GM19043 (cell line): Measurements from ENCODE around the gene SORCS2.
"Not testable (repeated sequence)": the region's sequence is repeated elsewhere in the genome, so short reads cannot be mapped to it uniquely, and the experiment has no call there.

Experiments
- ATAC-seq: cut with Tn5 transposase; IDR thresholded peaks from one replicate; pipeline ENCODE4 v1.9.1; 2021; ENCODE audit warnings: low read depth; ENCODE audit not compliant: unreplicated experiment

Gene SORCS2

DNA sequence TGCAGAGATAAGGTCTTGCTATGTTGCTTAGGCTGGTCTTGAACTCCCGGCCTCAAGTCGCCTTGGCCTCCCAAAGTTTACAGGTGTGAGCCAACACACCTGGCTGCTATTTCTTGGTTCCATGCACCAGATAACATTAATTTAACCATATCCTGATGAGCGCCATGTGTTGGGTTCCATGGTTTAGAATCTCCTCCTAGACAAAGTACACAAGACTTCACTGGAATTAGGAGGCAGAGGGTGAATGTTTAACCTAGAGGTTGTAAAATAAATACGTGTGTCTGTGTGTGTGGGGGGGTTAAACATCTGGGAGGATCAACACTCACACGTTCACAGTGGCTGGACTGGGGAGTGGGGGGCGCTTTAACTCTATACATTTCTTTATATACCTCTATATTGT lies 32.4 kb upstream of the SORCS2 start:
- ATAC-seq, result no peak

DNA sequence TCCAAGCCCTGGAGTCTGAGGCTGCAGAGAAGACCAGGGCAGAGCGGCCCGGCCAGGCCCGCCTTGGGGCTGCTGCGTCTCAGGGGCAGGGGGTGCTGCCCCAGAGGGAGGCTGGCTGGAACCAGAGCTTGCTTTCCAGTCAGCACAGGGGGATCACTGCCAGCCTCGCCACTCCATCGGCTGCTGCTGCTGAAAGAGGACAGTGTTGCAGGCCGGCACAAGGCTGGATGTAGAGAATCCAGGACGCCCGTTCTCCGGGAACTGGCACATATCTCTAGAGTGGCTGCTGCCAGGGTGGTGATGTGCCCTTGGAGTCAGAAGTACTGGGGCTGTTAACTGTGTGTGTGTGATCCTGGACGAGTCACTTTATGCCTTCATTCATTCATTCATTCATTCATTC lies 31.9 kb upstream of the SORCS2 start:
- ATAC-seq, result no peak

DNA sequence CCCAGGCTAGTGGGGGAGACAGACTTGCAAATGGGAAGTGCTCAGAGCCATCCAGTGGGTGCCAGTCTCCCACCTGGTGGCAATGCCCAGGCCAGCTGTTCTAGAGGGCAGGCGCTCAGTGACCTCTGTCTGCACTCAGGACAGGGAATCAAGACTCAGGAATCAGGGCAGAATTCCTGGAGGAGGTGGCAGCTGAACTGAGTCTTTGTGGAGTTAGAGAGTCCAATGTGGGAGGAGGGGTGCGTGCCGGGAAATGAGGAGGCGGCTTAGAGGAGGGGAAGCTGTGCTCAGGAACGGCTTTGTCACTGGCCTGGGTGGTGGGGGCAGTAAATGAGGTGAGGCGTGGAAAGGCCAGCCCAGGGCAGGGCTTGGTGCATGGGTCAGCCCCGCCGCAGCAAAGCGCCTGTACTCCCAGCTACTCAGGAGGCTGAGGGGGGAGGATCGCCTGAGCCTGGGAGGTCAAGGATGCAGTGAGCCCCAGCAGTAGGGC lies 31.3 kb upstream of the SORCS2 start:
- no peak for ATAC-seq

- ATAC-seq, result no peak
Observed at GRCh38 chr4:7161721-7162214, 30.6 kb upstream of the SORCS2 start.

DNA sequence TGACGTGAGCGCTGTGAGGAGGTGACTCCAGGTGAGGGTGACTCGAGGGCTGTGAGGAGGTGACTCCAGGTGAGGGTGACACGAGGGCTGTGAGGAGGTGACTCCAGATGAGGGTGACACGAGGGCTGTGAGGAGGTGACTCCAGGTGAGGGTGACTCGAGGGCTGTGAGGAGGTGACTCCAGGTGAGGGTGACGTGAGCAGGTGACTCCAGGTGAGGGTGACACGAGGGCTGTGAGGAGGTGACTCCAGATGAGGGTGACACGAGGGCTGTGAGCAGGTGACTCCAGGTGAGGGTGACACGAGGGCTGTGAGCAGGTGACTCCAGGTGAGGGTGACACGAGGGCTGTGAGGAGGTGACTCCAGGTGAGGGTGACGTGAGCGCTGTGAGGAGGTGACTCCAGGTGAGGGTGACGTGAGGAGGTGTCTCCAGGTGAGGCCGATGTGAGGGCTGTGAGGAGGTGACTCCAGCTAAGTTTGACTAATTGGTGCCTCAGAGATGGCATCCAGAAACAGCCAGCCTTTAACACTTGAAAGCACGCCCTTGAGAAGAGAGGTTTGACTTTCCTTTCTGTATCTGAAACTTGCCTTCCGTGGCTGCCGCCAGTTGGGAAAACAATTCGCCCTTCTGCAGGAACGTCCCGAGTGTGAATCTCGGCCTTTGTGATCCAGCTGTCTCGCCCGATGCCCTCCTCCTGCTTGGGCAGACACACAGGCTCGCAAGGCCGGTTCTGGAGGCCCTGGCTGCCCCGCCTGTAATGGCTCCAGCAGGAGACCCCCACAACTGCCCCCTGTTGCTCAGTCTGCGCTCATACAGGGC lies 27.1 kb upstream of the SORCS2 start:
- not testable (repeated sequence) for ATAC-seq

- ATAC-seq, result no peak
Observed at GRCh38 chr4:7165874-7166201, 26.5 kb upstream of the SORCS2 start.

GRCh38 chr4:7166237-7166636 lies 26.1 kb upstream of the SORCS2 start:
- ATAC-seq, result no peak

DNA sequence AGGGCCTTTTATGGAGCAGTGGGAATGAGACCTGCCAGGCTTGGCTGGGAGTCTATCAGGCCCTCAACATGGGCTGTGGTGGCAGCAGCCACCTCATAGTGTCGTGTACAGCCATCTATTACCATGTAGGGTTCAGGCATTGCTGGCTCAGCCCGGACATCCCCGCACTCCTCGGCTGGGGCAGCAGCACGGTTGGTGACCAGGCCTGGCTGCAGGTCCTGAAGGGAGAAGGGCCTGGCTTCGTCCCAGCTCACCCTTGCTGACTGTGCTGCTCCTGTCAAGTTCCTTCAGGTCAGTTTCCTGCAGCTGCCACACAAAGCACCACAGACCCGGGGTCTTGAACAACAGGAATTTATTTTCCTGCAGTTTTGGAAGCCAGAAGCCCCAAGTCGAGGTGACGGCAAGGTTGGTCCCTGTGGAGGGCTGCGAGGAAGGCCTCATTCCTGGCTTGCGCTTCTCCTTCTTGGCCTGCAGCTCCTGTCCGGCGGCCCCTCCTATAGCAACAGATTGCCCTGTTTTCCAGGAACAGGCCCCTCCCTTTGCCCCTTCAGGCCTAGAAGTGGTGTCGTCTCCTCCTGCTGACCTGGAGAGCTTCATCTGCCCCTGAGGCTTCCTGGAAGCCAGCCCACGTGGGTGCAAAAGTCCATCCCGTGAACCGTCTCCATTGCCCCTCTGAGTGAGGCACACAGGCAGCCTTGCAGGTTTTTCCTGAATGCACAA lies 25.2 kb upstream of the SORCS2 start:
- no peak for ATAC-seq

GRCh38 chr4:7167706-7168105 lies 24.6 kb upstream of the SORCS2 start:
- no peak for ATAC-seq

DNA sequence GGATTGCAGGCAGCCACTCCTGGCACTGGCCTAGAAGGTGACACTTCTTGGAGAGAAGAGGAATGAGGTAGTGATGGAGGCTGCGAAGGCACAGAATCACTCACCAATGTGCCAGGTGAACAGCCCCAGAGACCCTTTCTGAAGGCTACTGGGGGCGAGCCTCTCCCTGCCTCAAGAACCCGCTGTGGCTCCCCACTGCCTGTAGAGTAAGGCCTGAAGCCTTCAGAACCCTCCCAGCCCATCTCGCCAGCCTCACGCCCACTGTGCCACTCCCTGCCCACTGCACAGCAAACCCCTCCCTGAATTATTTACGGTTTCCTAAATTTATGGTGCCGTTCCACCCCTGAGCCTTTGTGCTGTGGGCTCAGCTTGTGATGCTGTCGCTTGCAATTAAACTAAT lies 24.2 kb upstream of the SORCS2 start:
- ATAC-seq, result no peak

GRCh38 chr4:7169134-7169533 lies 23.2 kb upstream of the SORCS2 start:
- no peak for ATAC-seq

GRCh38 chr4:7170012-7170411 lies 22.3 kb upstream of the SORCS2 start:
- no peak for ATAC-seq

DNA sequence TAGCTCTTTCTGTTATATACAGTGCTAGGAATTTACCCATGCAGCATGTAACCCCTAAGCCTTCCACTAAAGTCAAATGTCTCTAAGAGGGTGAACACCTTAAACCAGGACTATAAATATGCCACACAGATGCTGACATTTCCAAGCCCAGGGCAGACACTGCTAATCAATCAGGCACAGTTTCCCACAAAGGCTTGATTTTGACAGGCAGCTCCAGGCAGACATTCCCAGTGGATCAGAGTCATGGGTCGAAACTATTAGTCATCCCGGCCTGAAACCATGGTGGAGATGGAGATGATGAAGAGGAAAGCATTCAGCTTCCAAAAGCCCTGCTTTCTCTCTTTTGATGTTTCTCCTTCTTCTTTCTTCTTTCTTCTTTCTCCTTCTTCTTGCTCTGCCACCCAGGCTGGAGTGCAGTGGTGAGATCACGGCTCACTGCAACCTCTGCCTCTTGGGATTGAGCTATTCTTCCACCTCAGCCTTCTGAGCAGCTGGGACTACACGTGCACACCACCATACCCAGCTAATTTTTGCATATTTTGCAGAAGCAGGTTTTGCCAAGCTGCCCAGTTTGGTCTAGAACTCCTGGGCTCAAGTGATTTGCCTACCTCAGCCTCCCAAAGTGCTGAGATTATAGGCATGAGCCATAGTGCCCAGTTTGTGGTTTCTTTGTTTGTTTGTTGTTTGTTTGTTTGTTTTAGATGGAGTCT lies 21.0 kb upstream of the SORCS2 start:
- ATAC-seq, result no peak

DNA sequence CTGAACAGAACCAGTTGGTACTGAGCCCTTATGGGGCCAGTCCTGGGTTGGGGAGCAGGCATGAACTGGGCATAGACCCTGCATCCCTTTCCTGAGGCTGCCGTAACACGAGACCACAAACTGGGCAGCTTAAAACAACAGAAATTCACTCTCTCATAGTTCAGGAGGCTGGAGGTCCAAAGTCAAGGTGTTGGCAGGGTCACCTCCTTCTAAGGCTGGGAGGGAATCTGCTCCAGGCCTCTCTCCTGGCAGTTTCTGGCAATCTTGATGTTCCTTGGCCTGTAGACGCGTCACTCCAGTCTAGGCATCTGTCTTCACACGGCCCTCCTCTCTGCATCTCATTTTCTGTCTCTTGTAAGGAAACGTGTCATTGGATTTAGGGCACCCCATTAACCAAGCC lies 19.8 kb upstream of the SORCS2 start:
- no peak for ATAC-seq

DNA sequence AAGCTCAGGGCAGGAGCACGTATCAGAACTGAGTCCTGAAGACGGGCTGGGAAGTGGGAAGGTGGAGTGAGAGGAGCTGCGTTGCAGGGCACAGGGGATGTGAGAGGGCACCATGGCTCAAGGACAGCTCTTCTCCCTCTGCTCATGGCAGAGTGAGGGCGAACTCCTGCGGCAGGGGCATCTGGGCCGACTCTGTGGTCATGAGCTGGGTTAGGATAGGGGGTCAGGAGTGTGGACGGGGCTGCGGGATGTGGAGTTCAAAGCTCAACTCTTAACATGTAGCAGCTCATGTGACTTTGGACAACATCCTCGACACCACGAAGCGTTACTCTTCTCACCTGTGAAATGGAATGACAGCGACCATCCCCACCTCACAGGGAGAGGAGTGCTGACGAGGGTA lies 19.4 kb upstream of the SORCS2 start:
- no peak for ATAC-seq

GRCh38 chr4:7173841-7174449 lies 18.4 kb upstream of the SORCS2 start:
- ATAC-seq, result no peak

DNA sequence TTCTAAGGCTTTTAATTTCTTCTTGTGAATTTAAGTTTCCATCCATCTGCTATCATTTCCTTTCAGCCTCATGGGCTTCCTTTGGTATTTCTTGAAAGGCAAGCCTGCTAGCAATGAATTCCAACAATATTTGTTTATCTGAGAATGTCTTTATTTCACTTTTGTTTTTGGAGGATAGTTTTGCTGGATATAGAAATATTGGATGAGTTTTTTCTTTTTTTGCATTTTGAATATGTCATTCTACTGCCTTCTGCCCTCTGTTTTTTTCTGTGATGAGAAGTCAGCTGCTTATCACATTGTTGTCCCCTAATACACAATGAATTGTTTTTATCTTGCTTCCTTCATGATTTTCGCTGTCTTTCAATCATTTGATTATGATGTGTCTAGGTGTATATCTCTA lies 13.2 kb upstream of the SORCS2 start:
- no peak for ATAC-seq

GRCh38 chr4:7180938-7181337 lies 11.4 kb upstream of the SORCS2 start:
- no peak for ATAC-seq

DNA sequence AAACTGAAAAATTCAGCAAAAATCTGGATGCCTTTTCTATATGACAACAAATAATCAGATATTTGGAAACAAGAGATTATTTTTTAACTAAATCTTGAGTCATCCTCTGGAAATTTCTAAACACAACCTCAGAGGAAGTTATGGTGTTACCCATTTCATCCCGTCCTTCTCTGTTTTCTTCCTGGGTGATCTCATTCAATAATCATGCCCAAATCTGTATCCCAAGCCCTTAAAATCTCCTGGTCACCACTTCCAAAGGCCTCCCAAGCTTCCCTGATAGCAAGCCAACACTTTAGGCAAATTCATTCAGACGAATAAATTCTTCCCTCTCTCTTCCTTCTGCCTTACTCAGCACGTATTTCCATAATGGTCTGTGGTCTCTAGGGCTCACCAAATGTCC lies 9.7 kb upstream of the SORCS2 start:
- no peak for ATAC-seq

- ATAC-seq, result no peak
Observed at GRCh38 chr4:7183161-7183560, 9.2 kb upstream of the SORCS2 start.
